HG03442 (cell line): ENCODE results near the gene FBXO38.

Source experiments
- ATAC-seq: cut with Tn5 transposase; IDR thresholded peaks from one replicate; pipeline ENCODE4 v1.9.1; 2021; ENCODE audit warnings: mild to moderate bottlenecking, moderate library complexity; ENCODE audit not compliant: unreplicated experiment

The FBXO38 gene

DNA sequence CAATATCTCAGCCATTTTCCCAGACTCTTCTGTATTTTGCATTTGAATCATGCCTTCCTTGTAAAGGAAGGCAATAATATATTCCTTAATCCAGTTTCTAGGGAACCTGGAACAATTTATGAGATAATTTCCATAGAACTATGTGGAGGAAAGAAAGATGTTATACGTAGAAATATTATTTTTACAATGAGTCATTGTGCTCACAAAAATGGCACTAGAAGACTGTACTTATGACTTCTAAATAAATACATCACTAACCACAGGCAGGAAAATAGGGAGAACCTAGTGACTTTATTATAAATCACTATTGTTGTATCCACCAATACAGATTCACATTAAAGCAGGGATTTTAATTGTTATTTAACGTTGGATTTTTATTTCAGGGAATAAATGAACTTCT is 87.6 kb downstream of the FBXO38 start:
- no peak for ATAC-seq

DNA sequence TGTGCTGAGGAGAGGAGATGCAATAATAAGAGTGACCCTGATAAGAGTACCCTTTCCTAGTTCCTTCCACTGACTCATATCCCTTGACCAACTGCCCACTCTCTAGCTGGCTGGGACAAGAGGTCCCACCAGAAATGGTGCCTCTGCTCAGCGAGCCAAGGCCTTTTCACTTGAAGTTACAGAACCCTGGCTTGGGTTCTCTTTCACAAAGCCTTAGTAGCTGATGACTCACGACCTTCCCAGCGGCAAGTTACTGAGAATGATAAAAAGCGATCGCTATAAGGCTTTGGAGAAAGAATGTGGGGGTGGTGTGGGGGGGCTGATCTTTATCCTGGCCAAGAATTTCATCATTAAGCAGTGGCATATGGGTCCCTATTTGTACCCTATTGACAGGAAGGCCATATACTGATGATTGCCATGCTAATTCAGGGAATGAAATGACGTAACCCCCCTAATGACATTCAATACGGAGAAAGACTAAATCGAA is 90.3 kb downstream of the FBXO38 start:
- no peak for ATAC-seq

DNA sequence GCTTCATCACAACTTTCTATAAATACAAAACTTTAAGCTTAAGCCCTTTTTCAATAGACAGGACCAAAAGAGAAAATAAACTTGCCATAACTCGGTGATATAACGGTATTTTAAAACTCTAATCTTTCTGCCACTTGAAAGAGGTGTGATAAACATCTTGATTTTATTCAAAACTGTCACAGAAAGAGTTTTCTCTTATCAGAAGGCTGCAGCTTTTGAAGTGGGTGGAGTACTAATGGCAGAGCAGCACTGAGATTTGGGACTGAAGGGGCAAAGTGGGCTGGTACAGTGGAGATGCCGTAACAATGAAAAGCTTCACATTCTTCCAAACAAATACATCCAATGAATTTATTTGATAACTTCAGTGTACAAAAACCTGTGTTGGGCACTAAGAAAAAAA is 92.5 kb downstream of the FBXO38 start:
- no peak for ATAC-seq

DNA sequence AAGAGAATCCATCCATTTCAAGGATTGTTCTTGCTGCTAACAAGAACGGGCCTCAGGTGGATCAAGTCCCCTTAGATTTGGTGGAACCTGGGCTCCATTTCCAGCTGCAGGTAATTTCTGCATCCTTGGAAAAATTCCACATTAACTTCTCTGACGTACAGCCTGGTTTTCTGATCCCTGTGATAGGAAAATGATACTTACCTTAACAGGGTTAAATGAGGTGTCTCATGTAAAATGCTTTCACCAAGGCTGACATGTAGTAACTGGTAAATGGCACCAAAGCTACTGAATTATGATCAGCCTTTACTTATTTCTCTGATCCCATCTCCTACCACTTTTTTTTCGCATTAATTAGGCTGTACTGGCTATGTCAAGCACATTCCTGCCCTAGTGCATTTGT is 93.7 kb downstream of the FBXO38 start:
- no peak for ATAC-seq

DNA sequence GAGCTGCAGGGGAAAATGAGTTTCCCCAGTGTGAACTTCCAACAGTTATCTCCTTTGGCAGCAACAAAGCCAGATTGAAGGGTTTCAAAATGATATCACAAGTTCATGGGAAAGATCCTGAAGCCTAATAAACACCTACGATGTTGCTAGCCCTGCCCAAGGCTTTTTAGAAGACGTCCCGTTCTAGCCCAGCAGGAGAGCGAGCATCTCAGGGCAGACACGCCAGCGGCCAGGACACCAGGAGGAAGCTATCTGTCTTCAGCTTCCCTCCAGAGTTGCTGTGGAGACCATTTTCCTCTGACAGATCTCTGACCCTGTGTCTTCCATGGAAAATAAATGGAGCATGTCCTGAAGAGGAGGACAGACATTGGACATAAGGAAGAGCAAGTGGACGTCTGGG is 98.4 kb downstream of the FBXO38 start:
- no peak for ATAC-seq

DNA sequence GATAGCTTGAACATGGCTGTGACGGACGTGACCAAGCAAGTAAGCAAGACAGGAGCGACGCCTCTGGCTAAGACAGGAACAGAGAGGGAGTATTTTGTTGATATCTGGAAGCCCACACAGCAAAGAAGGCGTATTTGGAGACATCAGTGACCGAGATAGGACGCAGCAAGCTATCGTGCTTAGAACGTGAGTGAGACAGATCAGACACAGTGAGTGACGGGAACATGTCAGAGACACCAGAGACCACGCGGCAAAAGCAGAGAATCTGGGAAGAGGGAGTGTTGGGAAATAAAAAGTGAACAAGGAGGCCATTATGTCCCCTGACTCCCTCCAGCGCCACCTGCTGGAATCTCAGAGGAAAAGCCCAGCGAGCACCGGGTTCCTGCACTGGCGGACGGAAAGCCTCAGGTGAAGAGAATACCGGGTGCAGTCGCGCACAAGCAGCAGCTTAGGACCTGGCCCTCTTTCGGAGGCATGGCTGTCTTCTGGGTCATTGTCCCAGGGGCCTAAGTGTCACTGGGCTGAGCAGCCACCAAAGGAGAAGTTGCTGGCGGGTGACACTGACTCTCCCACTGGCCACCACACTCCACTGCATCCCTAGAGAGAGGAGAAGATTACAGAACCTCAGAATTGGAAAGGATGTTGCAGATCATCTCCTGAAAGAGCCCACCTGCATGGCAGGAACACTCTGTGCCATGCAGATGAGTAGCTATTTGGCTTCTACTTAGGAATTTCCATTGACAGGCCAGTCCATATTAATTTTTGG is 99.1 kb downstream of the FBXO38 start:
- peak; percentile 90 for ATAC-seq

DNA sequence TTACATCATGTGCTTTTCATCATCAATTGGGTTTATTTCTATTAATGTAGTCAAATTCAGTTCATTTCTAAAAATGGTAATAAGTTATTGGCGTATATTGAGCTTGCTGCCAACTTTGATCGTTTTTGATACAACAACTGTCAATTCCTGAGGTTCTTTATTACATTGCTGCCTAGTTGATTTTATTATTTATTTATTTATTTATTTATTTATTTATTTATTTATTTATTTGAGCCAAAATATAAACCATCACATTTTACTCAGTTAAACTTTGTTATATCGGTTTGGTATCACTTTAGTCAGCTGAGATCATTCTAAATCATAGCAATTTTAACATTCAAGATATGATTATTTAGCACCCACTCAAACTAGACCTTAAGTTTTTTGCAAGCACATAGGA is 100.0 kb downstream of the FBXO38 start:
- no peak for ATAC-seq

DNA sequence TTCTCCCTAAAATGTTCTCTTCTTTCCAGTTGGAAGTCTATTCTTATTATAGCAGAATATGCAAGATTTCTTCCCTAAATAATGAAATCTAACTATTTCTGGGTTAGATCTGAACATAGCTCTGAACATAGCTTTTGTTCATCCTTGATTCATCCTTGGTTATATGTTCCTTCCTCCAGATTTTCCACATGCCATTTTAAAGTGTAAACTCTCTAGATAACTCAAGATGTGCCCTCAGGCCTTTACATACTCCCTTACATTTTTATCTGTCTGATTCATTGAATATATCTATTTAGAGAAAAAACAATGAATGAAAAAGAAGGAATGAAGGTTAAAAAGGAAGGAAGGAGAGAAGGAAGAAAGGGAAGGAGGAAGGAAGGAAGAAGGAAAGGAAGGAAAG is 100.9 kb downstream of the FBXO38 start:
- no peak for ATAC-seq

DNA sequence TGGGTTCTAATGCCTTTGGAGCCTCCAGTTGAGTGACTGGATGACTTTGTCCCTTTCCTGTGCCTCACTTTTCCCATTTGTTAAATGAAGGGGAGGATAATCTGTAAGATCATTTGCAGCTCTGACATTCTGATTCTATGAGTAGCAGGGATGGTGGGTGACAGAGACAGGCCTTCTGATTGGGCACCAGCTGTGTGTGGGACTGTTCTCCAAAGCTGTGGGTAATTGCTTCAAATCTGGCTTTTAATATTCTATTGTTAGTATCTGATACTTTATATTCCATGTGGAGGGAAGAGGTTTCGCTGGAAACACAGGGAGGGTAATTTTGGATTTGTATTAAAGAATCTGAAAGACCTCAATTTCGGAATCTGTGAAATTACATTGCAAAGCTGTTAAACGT is 102.7 kb downstream of the FBXO38 start:
- ATAC-seq: no peak

DNA sequence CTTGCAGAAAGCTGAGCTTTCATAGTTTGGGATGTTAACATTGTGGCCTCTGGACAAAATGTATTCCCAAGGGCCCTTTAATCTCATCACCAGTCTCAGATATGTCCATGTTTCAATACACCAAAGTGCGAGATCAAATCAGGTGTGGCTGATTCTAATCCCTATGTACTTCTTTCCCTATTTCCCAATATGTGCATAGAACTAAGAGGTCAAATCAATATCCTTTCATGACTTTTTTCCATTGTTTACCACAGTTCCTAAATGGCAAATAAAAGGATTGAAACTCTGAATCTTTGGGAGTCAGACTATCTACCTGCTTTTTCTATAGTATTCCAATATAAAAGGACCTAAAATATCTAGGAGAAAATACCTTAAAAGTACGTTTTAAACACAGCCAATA is 105.0 kb downstream of the FBXO38 start:
- no peak for ATAC-seq

DNA sequence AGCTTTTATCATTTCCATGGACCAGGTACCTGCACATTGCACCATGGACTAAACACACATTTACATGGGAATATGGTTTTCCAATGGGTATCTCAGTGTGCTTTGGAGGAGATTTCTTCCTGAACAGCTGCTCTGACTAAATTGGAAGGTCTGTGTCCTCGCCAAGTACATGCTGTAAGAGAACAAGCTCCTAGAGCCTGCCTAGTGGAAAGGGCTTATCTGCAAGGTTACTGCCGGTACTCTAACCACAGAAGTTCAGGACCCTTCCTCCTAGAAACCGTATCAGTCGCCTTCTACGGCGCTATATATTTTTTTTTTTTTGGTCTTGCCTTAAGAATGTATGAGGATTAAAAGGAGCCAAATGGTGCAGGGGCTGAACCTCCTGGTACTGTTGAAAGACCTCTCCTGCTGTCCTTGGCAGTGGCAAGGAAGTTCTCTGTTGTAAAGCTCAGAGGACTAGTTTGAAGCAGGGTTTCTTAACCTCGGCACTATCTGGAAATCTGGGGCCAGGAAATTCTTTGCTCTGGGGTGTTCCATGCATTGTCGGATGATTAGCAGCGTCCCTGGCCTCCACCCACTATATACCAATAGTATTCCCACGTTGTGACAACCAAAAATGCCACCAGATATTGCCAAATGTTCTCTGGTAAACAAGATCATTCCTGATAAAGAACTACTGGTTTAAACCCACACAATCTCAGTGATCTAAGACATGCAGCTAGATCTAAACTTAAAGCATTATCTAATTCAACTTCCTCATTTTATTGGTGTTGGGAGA is 107.4 kb downstream of the FBXO38 start:
- ATAC-seq: no peak

DNA sequence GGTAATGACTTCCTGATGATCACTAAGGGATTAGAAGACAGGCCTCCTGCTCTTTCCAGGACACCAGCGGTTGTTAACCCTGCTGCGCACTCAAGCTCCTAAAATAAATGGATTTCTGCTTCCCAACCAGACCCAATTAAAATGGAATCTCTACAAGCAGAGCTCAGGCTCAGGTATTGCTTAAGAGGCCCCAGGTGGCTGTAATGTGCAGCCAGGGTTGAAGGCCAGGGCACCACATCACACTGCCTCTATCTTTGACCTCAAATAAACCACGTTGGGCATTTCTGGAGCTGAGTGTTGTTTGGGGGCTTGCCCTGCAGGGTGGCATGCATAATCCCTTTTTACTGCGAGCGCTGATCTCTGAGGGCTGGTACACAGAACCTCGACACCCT is 108.0 kb downstream of the FBXO38 start:
- ATAC-seq: no peak

DNA sequence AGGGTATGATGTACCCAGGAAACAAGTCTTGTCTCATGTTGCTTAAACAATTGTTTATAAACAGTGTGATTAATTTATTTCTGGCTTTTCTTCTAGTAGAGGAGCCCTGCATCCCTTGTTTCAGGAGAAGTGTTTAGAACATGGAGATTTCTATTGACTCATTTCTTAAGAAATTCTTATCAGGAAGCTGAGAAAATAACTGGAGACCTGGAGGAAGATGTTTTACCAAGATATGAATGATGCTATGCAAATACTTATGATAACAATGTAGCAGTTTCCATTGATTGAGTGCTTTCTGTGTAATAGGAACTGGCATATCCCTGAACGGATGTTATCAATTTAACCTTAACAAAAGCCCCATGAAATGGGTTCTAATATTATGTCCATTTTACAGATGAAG is 108.6 kb downstream of the FBXO38 start:
- no peak for ATAC-seq
